GM12878 (cell line): ENCODE results near the gene ESYT2. TPM values are rescaled to one million over a fixed set of nuclear protein-coding genes. Genes with fewer than 3 reads are reported as not detected.

Experiments used
- ATAC-seq: fragments of 200-7000 bp; cut with Tn5 transposase; 3 replicates; pipeline ENCODE4 v1.9.1; 2020; ENCODE audit warnings: mild to moderate bottlenecking, moderate library complexity
- BruUV-seq: library from RNA; stranded (reverse); fragments of 400-500 nt; replicated peaks from 2 replicates; lab custom pipeline; 2021; lab: Mats Ljungman, UMichigan
- CTCF ChIA-PET: fragments of 300-600 bp; sonication (Branson Sonifier 250); formaldehyde crosslinking; extraction: SDS; loops from one replicate; lab custom pipeline; 2021; ENCODE audit warnings: inconsistent platforms; lab: Yijun Ruan, JAX
- POLR2A ChIA-PET: fragments of 350-600 bp; formaldehyde crosslinking; extraction: SDS; loops from one replicate; lab custom pipeline; 2021; ENCODE audit warnings: inconsistent platforms; lab: Charles Lee
- RAD21 ChIA-PET: fragments of 300-600 bp; sonication (Branson Sonifier 250); formaldehyde crosslinking; loops from one replicate; lab custom pipeline; 2023; ENCODE audit warnings: antibody characterized with exemption; ENCODE audit not compliant: unreplicated experiment; lab: Charles Lee
- SMC1A ChIA-PET: fragments of 300-600 bp; sonication (Branson Sonifier 250); formaldehyde crosslinking; loops from one replicate; lab custom pipeline; 2023; ENCODE audit not compliant: unreplicated experiment, uncharacterized antibody; lab: Charles Lee
- DNase-seq: peaks from one replicate; pipeline ENCODE4 v3.0.0-alpha.2; 2011; ENCODE audit warnings: low read depth, low spot score
- FAIRE-seq: peaks from 3 replicates; lab custom pipeline; 2011; peaks lifted over from hg19 to GRCh38; lab: Jason Lieb, UNC
- H2AFZ ChIP-seq: 2 replicates; pipeline ENCODE4 v1.6.0; 2011; ENCODE audit warnings: low read depth, low read length, control low read depth; ENCODE audit not compliant: control insufficient read depth
- H3K27ac ChIP-seq: 2 replicates; pipeline ENCODE4 v1.5.1; 2011; ENCODE audit warnings: control low read depth; ENCODE audit not compliant: control insufficient read depth, insufficient read depth
- H3K27me3 ChIP-seq, 2 experiments: replicated peaks in 1 of 2; 2 replicates each; pipeline versions ENCODE4 v1.6.0 to v1.6.1; 2011; ENCODE audit warnings: low read length in 1 of 2; ENCODE audit not compliant: control insufficient read depth in 2 of 2, insufficient read depth in 2 of 2
- H3K36me3 ChIP-seq, 2 experiments: 2 replicates each; pipeline ENCODE4 v1.5.1; 2011; ENCODE audit warnings: low read length in 1 of 2; ENCODE audit not compliant: control insufficient read depth in 2 of 2, insufficient read depth in 2 of 2
- H3K4me1 ChIP-seq: 2 replicates; pipeline ENCODE4 v1.6.1; 2011; ENCODE audit warnings: mild to moderate bottlenecking, low read length, moderate library complexity, mixed read lengths; ENCODE audit not compliant: control insufficient read depth, insufficient read depth
- H3K4me2 ChIP-seq: 2 replicates; pipeline ENCODE4 v1.6.0; 2011; ENCODE audit warnings: control low read depth; ENCODE audit not compliant: control insufficient read depth, insufficient read depth
- H3K4me3 ChIP-seq: fragments of 200-600 bp; sonication (generic); 2 replicates; pipeline ENCODE4 v1.5.1; 2016
- H3K79me2 ChIP-seq: 2 replicates; pipeline ENCODE4 v1.6.0; 2011; ENCODE audit warnings: low read length; ENCODE audit not compliant: control insufficient read depth, insufficient read depth
- H3K9ac ChIP-seq: 2 replicates; pipeline ENCODE4 v1.8.0; 2011; ENCODE audit warnings: low read length, control low read depth, mixed read lengths; ENCODE audit not compliant: control insufficient read depth, insufficient read depth
- H3K9me3 ChIP-seq: replicated peaks from 3 replicates; pipeline ENCODE4 v1.5.1; 2011; ENCODE audit warnings: mild to moderate bottlenecking, low read length; ENCODE audit not compliant: control insufficient read depth, insufficient read depth
- H4K20me1 ChIP-seq: 2 replicates; pipeline ENCODE4 v1.6.0; 2011; ENCODE audit not compliant: control insufficient read depth, insufficient read depth
- CHD1 ChIP-seq: IDR thresholded peaks from 2 replicates; pipeline ENCODE4 v1.6.1; 2012; ENCODE audit warnings: low read depth, low read length, improper control_type of control experiment
- DPF2 ChIP-seq: fragments of 450-650 bp; IDR thresholded peaks from 2 replicates; pipeline ENCODE4 v1.6.1; 2017; ENCODE audit warnings: mild to moderate bottlenecking
- HCFC1 ChIP-seq: fragments of 150-350 bp; IDR thresholded peaks from 2 replicates; pipeline ENCODE4 v1.6.1; 2014; ENCODE audit warnings: low read length
- HSF1 ChIP-seq: fragments of 150-350 bp; IDR thresholded peaks from 2 replicates; pipeline ENCODE4 v1.6.1; 2014; ENCODE audit warnings: mild to moderate bottlenecking, low read depth, low read length
- NFIC ChIP-seq: IDR thresholded peaks from 2 replicates; pipeline ENCODE4 v1.6.1; 2012; ENCODE audit warnings: low read depth, mild to moderate bottlenecking, inconsistent platforms, low read length, moderate library complexity
- NFXL1 ChIP-seq: fragments of 450-650 bp; IDR thresholded peaks from 2 replicates; pipeline ENCODE4 v1.6.1; 2017; ENCODE audit warnings: antibody characterized with exemption, mild to moderate bottlenecking, borderline replicate concordance
- RB1 ChIP-seq: fragments of 450-650 bp; formaldehyde crosslinking; IDR thresholded peaks from 2 replicates; pipeline ENCODE4 v1.6.1; 2017; ENCODE audit warnings: mild to moderate bottlenecking, borderline replicate concordance
- WGBS: methylation state at CpG from one replicate; pipeline ENCODE4 v1.1.6; 2016; ENCODE audit warnings: low lambda C conversion rate; ENCODE audit not compliant: insufficient replicate concordance, insufficient coverage; ENCODE audit errors: missing lambda C conversion rate; 5-methylcytosine and 5-hydroxymethylcytosine counted together
- in situ Hi-C: fragments of 300-500 bp; cut with MboI; formaldehyde crosslinking; loops from 9 replicates; pipeline ENCODE4 v1.14.3; 2018; ENCODE audit warnings: mixed read lengths
- intact Hi-C: fragments of 100-400 bp; cut with micrococcal nuclease; formaldehyde crosslinking; loops from one replicate; pipeline ENCODE4 v1.14.2; 2022; ENCODE audit not compliant: unreplicated experiment
- polyA plus RNA-seq, 11 experiments: library from polyadenylated mRNA; depleted of rRNA in 4 of 11; unstranded in 6 of 11; stranded (reverse) in 5 of 11; fragments of >200 nt; fragmentation: Nextera tagmentation in 4 of 11; fragmentation: Illumina TruSeq in 1 of 11; extraction: Ambion mirVana in 4 of 11; extraction: Trizol in 1 of 11; gene quantifications; 1 replicate in 1 of 11; 2 replicates in 10 of 11; pipeline versions ENCODE4 v1.2.1 to v1.2.3, GENCODE V29; 2011 to 2016; ENCODE audit warnings: inconsistent platforms in 2 of 11, missing spikeins in 2 of 11, low read depth in 1 of 11
- total RNA-seq, 4 experiments: library from RNA; depleted of rRNA in 3 of 4; stranded (reverse); fragments of >200 nt in 3 of 4; fragmentation: Illumina TruSeq in 1 of 4; extraction: Trizol in 1 of 4; gene quantifications; 2 replicates each; pipeline versions ENCODE4 v1.2.1 to v1.2.3, GENCODE V29; 2013 to 2021
- TF ChIP-seq, protein P1 (sequence below): IDR thresholded peaks from 2 replicates; pipeline ENCODE4 v1.6.1; 2012; ENCODE audit warnings: low read length, inconsistent platforms

ESYT2 gene
- total and polyA plus RNA-seq, 10 of the 15 experiments (the other 5 are each of a cell fraction or from before 2014, with no cell fraction given): 1.9 to 44.6 (median 21.4) TPM

DNA sequence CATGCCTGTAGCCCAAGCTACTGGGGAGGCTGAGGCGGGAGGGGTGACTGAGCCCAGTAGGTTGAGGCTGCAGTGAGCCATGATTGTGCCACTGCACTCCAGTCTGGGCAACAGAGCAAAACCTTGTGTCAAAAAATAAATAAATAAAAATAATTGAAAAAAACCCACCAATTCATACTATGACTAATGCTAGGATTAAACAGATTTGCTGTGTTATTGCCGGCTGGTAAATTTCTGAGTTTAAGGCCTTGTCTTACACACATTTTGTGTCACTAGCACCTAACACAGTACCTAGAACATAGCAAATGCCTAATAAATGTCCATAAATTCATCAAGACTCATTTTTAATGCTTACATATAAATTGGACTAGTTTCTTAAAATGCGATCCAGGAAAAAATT, 8.7 kb downstream of the ESYT2 start:
- ATAC-seq: no peak
- H3K4me2 ChIP-seq: no peak overlapping the region
- POLR2A ChIA-PET: interaction anchor here (1.4 kb wide), 1 partner anchor 43 kb away, joined by 5 read pairs; no protein-coding TSS in a partner anchor
- CTCF ChIA-PET: interaction anchor here (0.5 kb wide), 1 partner anchor 37 kb away, joined by 3 read pairs; no protein-coding TSS in a partner anchor
- no peak overlapping the region for H3K4me3 ChIP-seq
- H3K27me3 ChIP-seq: no peaks in the 10 kb centered on the region
- peaks cover 22% of the 10 kb centered on the region for H3K4me1 ChIP-seq
- no peak overlapping the region for H3K9ac ChIP-seq
- no peak overlapping the region for H3K27ac ChIP-seq
- intact Hi-C loops: no loop called here
- in situ Hi-C loops: loop anchor here (5.0 kb wide), 1 partner anchor 113 kb away; no protein-coding TSS in a partner anchor
- RAD21 ChIA-PET: interaction anchor here (1.0 kb wide), 1 partner anchor 156 kb away, joined by 3 read pairs; no protein-coding TSS in a partner anchor
- H3K79me2 ChIP-seq: peaks cover 63% of the 10 kb centered on the region
- H3K9me3 ChIP-seq: no peaks in the 10 kb centered on the region
- no peaks in the 10 kb centered on the region for H3K36me3 ChIP-seq
- no peak for TF ChIP-seq RB1
- WGBS: 82% methylated on average over 3 of the region's 3 CpGs
- H2AFZ ChIP-seq: no peak overlapping the region
- no peaks in the 10 kb centered on the region for H4K20me1 ChIP-seq
- DNase-seq: no peak
- BruUV-seq: no TSS peak
- FAIRE-seq: no peak
- SMC1A ChIA-PET: interaction anchor here (2.4 kb wide), 1 partner anchor 11 kb away, joined by 6 read pairs; no protein-coding TSS in a partner anchor

DNA sequence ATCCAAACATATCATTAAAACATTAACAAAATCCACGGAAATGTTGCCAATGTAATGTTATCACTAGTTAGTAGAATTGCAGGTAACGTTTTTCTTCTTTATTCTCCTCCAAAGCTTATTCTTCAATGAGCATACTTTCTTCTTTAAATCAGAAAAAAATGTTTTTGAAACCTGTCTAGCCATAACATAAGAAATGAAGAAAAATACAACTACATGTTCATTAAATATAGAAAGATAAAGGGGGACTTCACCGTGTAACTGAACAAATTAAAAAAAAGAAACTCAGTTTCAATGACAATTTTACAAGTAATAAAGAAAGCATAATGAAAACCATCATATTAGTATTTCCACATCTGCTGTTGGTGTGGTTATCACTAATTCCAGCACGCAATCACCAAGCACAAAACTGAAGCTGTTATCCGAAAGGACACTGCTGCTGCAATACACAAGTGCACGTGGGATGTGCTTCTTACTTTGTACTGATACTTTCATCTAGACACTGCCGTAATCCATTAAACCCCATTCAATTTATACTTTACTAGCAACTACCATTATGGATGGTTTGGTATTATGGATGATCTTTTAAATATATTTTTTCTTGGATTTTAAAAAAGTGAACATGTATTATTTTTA, 9.6 kb downstream of the ESYT2 start:
- no TSS peak for BruUV-seq
- Histone ChIP-seq H3K36me3 (no peaks in the 10 kb centered on the region; a peak in 1 of 4 replicates), H3K9me3 (no peaks in the 10 kb centered on the region), H3K27me3 (no peaks in the 10 kb centered on the region), H3K79me2 (peaks cover 57% of the 10 kb centered on the region), H3K4me3 (no peak overlapping the region; the same call in 1 of the 2 replicates), H2AFZ (no peak overlapping the region), H3K4me2 (no peak overlapping the region), H3K4me1 (peaks cover 19% of the 10 kb centered on the region; the same call in 1 of the 2 replicates), H4K20me1 (no peaks in the 10 kb centered on the region), H3K9ac (no peak overlapping the region), H3K27ac (no peak overlapping the region)
- ChIA-PET SMC1A (interaction anchor here (0.7 to 1.5 kb wide), 11 partner anchors 8 to 157 kb away, joined by 3 to 7 read pairs (median 3); partner anchors contain the start of gene ESYT2), CTCF (interaction anchor here (0.9 to 2.3 kb wide), 2 partner anchors 39 to 157 kb away, joined by 3 to 17 read pairs; no protein-coding TSS in a partner anchor), RAD21 (interaction anchor here (0.9 to 1.9 kb wide), 5 partner anchors 8 to 157 kb away, joined by 3 to 10 read pairs (median 4); partner anchors contain the start of gene ESYT2), POLR2A (interaction anchor here (0.6 to 1.9 kb wide), 3 partner anchors 10 to 44 kb away, joined by 4 to 10 read pairs (median 7); partner anchors contain the start of gene ESYT2)
- in situ Hi-C loops: loop anchor here (5.0 kb wide), 1 partner anchor 112 kb away; no protein-coding TSS in a partner anchor
- 87% methylated on average over 7 of the region's 7 CpGs for WGBS
- intact Hi-C loops: no loop called here
- DNase-seq (no peak), FAIRE-seq (no peak), ATAC-seq (no peak)
- TF ChIP-seq HCFC1 (no peak), NFXL1 (no peak), HSF1 (no peak), CHD1 (no peak), DPF2 (no peak), NFIC (no peak)
- TF ChIP-seq, protein P1, sequence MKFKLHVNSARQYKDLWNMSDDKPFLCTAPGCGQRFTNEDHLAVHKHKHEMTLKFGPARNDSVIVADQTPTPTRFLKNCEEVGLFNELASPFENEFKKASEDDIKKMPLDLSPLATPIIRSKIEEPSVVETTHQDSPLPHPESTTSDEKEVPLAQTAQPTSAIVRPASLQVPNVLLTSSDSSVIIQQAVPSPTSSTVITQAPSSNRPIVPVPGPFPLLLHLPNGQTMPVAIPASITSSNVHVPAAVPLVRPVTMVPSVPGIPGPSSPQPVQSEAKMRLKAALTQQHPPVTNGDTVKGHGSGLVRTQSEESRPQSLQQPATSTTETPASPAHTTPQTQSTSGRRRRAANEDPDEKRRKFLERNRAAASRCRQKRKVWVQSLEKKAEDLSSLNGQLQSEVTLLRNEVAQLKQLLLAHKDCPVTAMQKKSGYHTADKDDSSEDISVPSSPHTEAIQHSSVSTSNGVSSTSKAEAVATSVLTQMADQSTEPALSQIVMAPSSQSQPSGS: no peak
